DMS79 treated with DMSO at 0.1 percent for 48 hours (cell line): Measurements from ENCODE around the gene ZNF865.

ENCODE experiments used
- DNase-seq: peaks from one replicate; lab custom pipeline; 2025; lab: John Stamatoyannopoulos, UW

The ZNF865 gene

GRCh38 chr19:55623561-55623960 lies 18.1 kb downstream of the ZNF865 start:
- DNase-seq: no peak

GRCh38 chr19:55624109-55625003 lies 18.9 kb downstream of the ZNF865 start, which contains the start of gene ZNF784:
Gene ZNF784, minus strand, starts transcription at chr19:55624566. Its CDS starts 5 bp downstream, at chr19:55624561.
- peak; percentile 85 for DNase-seq

GRCh38 chr19:55625004-55625326 lies 19.5 kb downstream of the ZNF865 start:
- DNase-seq: no peak

GRCh38 chr19:55626350-55626749 lies 20.9 kb downstream of the ZNF865 start:
- no peak for DNase-seq

- DNase-seq: peak; percentile 81
These were observed 27.0 kb downstream of the ZNF865 start for GRCh38 chr19:55632463-55632834.

GRCh38 chr19:55633861-55634260 lies 28.4 kb downstream of the ZNF865 start:
- DNase-seq: no peak

GRCh38 chr19:55635334-55635717 lies 29.9 kb downstream of the ZNF865 start:
- no peak for DNase-seq

- no peak for DNase-seq
These were observed 30.5 kb downstream of the ZNF865 start for GRCh38 chr19:55635856-55636440.

- DNase-seq: no peak
These were observed 31.3 kb downstream of the ZNF865 start for GRCh38 chr19:55636723-55637122.

- no peak for DNase-seq
These were observed 32.1 kb downstream of the ZNF865 start for GRCh38 chr19:55637534-55637933.

- DNase-seq: no peak
These were observed 33.5 kb downstream of the ZNF865 start for GRCh38 chr19:55638864-55639359.

- peak; percentile 62 for DNase-seq
These were observed 34.7 kb downstream of the ZNF865 start for GRCh38 chr19:55640043-55640576.

GRCh38 chr19:55640577-55641425 lies 35.4 kb downstream of the ZNF865 start, which contains the start of gene ZNF580:
Gene ZNF580, plus strand, starts transcription at chr19:55641002. Its CDS starts 1,507 bp downstream, at chr19:55642509.
- DNase-seq: peak; percentile 44

- DNase-seq: peak; percentile 14
These were observed 36.1 kb downstream of the ZNF865 start for GRCh38 chr19:55641426-55642152.

- DNase-seq: no peak
These were observed 36.9 kb downstream of the ZNF865 start for GRCh38 chr19:55642153-55643002.

- peak; percentile 58 for DNase-seq
These were observed 37.8 kb downstream of the ZNF865 start, which contains the start of gene ZNF581 for GRCh38 chr19:55643003-55643886. Gene ZNF581, plus strand, starts transcription at chr19:55643649. Its CDS starts 923 bp downstream, at chr19:55644572.

- no peak for DNase-seq
These were observed 38.4 kb downstream of the ZNF865 start for GRCh38 chr19:55643887-55644176.

- no peak for DNase-seq
These were observed 38.9 kb downstream of the ZNF865 start for GRCh38 chr19:55644191-55644833.
